Smooth muscle cell (in vitro differentiated cells): ENCODE measurements around the gene MEPE. TPM values are rescaled to one million over a fixed set of nuclear protein-coding genes. Genes with fewer than 3 reads are reported as not detected.

Source experiments
- DNase-seq: peaks from one replicate; lab custom pipeline; 2025; ENCODE audit not compliant: unreplicated experiment; lab: John Stamatoyannopoulos, UW
- H2AFZ ChIP-seq: fragments of 200-600 bp; sonication (generic); 2 replicates; pipeline ENCODE4 v1.6.0; 2016; ENCODE audit warnings: antibody characterized with exemption, low read depth, mild to moderate bottlenecking
- H3F3A ChIP-seq: fragments of 200-600 bp; sonication (generic); 2 replicates; pipeline ENCODE4 v1.6.0; 2017; ENCODE audit warnings: antibody characterized with exemption, low read depth
- H3K27ac ChIP-seq: fragments of 200-600 bp; sonication (generic); 2 replicates; pipeline ENCODE4 v1.5.1; 2016; ENCODE audit warnings: low read depth, mild to moderate bottlenecking
- H3K27me3 ChIP-seq: fragments of 200-600 bp; sonication (generic); 2 replicates; pipeline ENCODE4 v1.6.1; 2016; ENCODE audit warnings: low read depth, mild to moderate bottlenecking
- H3K36me3 ChIP-seq: fragments of 200-600 bp; sonication (generic); 2 replicates; pipeline ENCODE4 v1.5.1; 2016; ENCODE audit warnings: low read depth
- H3K4me1 ChIP-seq: fragments of 200-600 bp; sonication (generic); 2 replicates; pipeline ENCODE4 v1.5.1; 2016; ENCODE audit warnings: low read depth
- H3K4me2 ChIP-seq: fragments of 200-600 bp; sonication (generic); 2 replicates; pipeline ENCODE4 v1.6.0; 2016; ENCODE audit warnings: mild to moderate bottlenecking
- H3K4me3 ChIP-seq: fragments of 200-600 bp; sonication (generic); 2 replicates; pipeline ENCODE4 v1.5.1; 2016; ENCODE audit warnings: mild to moderate bottlenecking
- H3K79me2 ChIP-seq: fragments of 200-600 bp; sonication (generic); 2 replicates; pipeline ENCODE4 v1.6.0; 2016; ENCODE audit warnings: low read depth, mild to moderate bottlenecking
- H3K9ac ChIP-seq: fragments of 200-600 bp; sonication (generic); 2 replicates; pipeline ENCODE4 v1.6.0; 2016; ENCODE audit warnings: low read depth
- H3K9me3 ChIP-seq: fragments of 200-600 bp; sonication (generic); replicated peaks from 2 replicates; pipeline ENCODE4 v1.5.1; 2016; ENCODE audit warnings: low read depth
- H4K20me1 ChIP-seq: fragments of 200-600 bp; sonication (generic); 2 replicates; pipeline ENCODE4 v1.6.0; 2016; ENCODE audit warnings: low read depth
- CTCF ChIP-seq: fragments of 200-600 bp; sonication (generic); IDR thresholded peaks from 2 replicates; pipeline ENCODE4 v1.5.1; 2017; ENCODE audit warnings: borderline replicate concordance, mild to moderate bottlenecking, antibody characterized with exemption; ENCODE audit not compliant: insufficient read depth, poor library complexity, severe bottlenecking
- WGBS: methylation state at CpG from one replicate; pipeline ENCODE4 v1.1.7; 2016; ENCODE audit warnings: low lambda C conversion rate; 5-methylcytosine and 5-hydroxymethylcytosine counted together
- polyA plus RNA-seq: library from polyadenylated mRNA; unstranded; fragments of >200 nt; fragmentation: Nextera tagmentation; extraction: Ambion mirVana; gene quantifications from 2 replicates; pipeline ENCODE4 v1.2.1, GENCODE V29; 2016
- total RNA-seq: library from RNA; depleted of rRNA; stranded (reverse); fragments of >200 nt; gene quantifications from 2 replicates; pipeline ENCODE4 v1.2.3, GENCODE V29; 2014

The MEPE gene
- total and polyA plus RNA-seq, 2 experiments from 2014 or later = not detected

- no peak for TF ChIP-seq CTCF
- Histone ChIP-seq H3K79me2 (no peaks in the 10 kb centered on the region), H3K27me3 (no peaks in the 10 kb centered on the region), H3K4me1 (peaks cover 9% of the 10 kb centered on the region), H3K4me3 (no peak overlapping the region), H3K4me2 (no peak overlapping the region), H3K36me3 (no peaks in the 10 kb centered on the region), H3K9ac (no peak overlapping the region), H3F3A (no peaks in the 10 kb centered on the region), H2AFZ (no peak overlapping the region), H4K20me1 (no peaks in the 10 kb centered on the region), H3K27ac (no peak overlapping the region), H3K9me3 (no peaks in the 10 kb centered on the region)
- no peak for DNase-seq
- WGBS = 41% methylated on average over 1 of the region's 1 CpG
Observed at GRCh38 chr4:87868522-87868921, 35.8 kb downstream of the MEPE start.

DNA sequence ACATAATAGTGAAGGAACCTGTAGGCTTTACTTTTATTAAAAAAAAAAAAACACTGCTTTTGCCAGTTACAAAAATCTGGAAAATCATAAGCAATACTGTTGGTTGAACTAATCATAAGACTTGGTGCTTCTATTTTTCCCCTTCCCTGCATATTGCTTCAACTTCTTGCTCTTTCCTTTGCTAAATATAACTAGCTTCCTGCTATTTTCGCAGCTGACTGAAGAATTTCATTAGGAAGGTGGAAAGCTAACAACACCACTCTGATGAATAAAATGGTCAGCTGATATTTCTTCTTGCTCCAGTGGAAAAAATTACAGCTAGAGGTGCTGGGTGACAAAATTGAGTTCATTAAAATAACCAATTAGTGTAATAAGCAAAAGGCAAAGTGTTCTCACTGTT is 39.3 kb downstream of the MEPE start:
- H3K79me2 ChIP-seq = no peaks in the 10 kb centered on the region
- no peaks in the 10 kb centered on the region for H3K4me1 ChIP-seq
- no peak overlapping the region for H3K4me2 ChIP-seq
- 84% methylated on average over 1 of the region's 1 CpG for WGBS
- no peak for DNase-seq
- no peaks in the 10 kb centered on the region for H3K9me3 ChIP-seq
- no peak overlapping the region for H3K27ac ChIP-seq
- H3K9ac ChIP-seq = no peak overlapping the region
- TF ChIP-seq CTCF = no peak
- no peak overlapping the region for H2AFZ ChIP-seq
- no peak overlapping the region for H3K4me3 ChIP-seq
- no peaks in the 10 kb centered on the region for H3F3A ChIP-seq
- H3K27me3 ChIP-seq = no peaks in the 10 kb centered on the region
- H3K36me3 ChIP-seq = no peaks in the 10 kb centered on the region
- no peaks in the 10 kb centered on the region for H4K20me1 ChIP-seq

- DNase-seq = no peak
- Histone ChIP-seq H2AFZ (no peak overlapping the region), H3K4me3 (no peak overlapping the region), H3K4me1 (no peaks in the 10 kb centered on the region), H3K79me2 (no peaks in the 10 kb centered on the region), H3K9ac (no peak overlapping the region), H3K9me3 (no peaks in the 10 kb centered on the region), H3K27ac (no peak overlapping the region), H3F3A (no peaks in the 10 kb centered on the region), H3K36me3 (no peaks in the 10 kb centered on the region), H3K27me3 (no peaks in the 10 kb centered on the region), H3K4me2 (no peak overlapping the region), H4K20me1 (no peaks in the 10 kb centered on the region)
- TF ChIP-seq CTCF = no peak
- 89% methylated on average over 2 of the region's 2 CpGs for WGBS
Observed at GRCh38 chr4:87875191-87875590, 42.4 kb downstream of the MEPE start.

DNA sequence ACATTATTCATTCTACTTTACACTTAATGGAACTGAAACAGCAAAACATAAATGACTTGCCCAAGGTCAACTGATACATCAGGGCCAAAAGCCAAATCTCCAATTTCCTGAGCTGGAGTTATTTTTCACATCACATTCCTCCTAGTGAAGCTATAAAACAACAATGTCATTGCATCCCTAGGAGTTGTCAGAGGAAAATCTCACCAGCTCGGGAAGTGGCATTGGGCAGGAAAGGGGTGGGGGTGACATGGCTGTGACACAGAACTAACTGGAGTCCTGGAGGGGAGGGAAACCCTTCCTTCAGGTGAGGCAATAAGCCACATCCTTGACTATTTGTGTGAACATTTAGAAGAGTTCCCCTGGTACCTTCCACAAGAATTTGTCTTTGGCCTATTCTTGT is 47.3 kb downstream of the MEPE start:
- 70% methylated on average over 1 of the region's 1 CpG for WGBS
- H3K4me1 ChIP-seq = peaks cover 5% of the 10 kb centered on the region
- no peaks in the 10 kb centered on the region for H4K20me1 ChIP-seq
- no peaks in the 10 kb centered on the region for H3K27me3 ChIP-seq
- H3K9ac ChIP-seq = no peak overlapping the region
- H3K36me3 ChIP-seq = no peaks in the 10 kb centered on the region
- H3F3A ChIP-seq = no peaks in the 10 kb centered on the region
- H3K27ac ChIP-seq = no peak overlapping the region
- no peak overlapping the region for H3K4me2 ChIP-seq
- H3K9me3 ChIP-seq = no peaks in the 10 kb centered on the region
- TF ChIP-seq CTCF = no peak
- no peak for DNase-seq
- H3K79me2 ChIP-seq = no peaks in the 10 kb centered on the region
- H3K4me3 ChIP-seq = no peak overlapping the region
- no peak overlapping the region for H2AFZ ChIP-seq
